Epithelial cell of proximal tubule (primary cell): ENCODE data around the gene ANKEF1. TPM values are rescaled to one million over a fixed set of nuclear protein-coding genes. Genes with fewer than 3 reads are reported as not detected.

Experiments used
- DNase-seq: peaks from one replicate; pipeline ENCODE4 v3.0.0-alpha.2; 2011; ENCODE audit warnings: low read depth
- H3K4me3 ChIP-seq: 2 replicates; pipeline ENCODE4 v1.5.1; 2011; ENCODE audit warnings: low read depth, mild to moderate bottlenecking, low read length
- CTCF ChIP-seq: conservative IDR thresholded peaks from 2 replicates; pipeline ENCODE4 v1.5.1; 2012; ENCODE audit warnings: low read depth, mild to moderate bottlenecking, low read length
- total RNA-seq: library from RNA; depleted of rRNA; stranded (reverse); fragments of >200 nt; gene quantifications from 2 replicates; pipeline ENCODE4 v1.2.3, GENCODE V29; 2015

The ANKEF1 gene
- total RNA-seq, 1 donor from 2014 or later = 3.6 TPM

GRCh38 chr20:10075606-10076005, 40.8 kb downstream of the ANKEF1 start:
- DNase-seq = no peak
- no peak overlapping the region for H3K4me3 ChIP-seq
- no peak for TF ChIP-seq CTCF

GRCh38 chr20:10076126-10077080, 41.6 kb downstream of the ANKEF1 start:
- DNase-seq = no peak
- no peak overlapping the region for H3K4me3 ChIP-seq
- TF ChIP-seq CTCF = no peak

GRCh38 chr20:10077081-10077471, 42.3 kb downstream of the ANKEF1 start:
- TF ChIP-seq CTCF = peak; percentile 54
- no peak for DNase-seq

GRCh38 chr20:10077886-10078285, 43.1 kb downstream of the ANKEF1 start:
- DNase-seq = no peak
- TF ChIP-seq CTCF = no peak
- no peak overlapping the region for H3K4me3 ChIP-seq

More at GRCh38 chr20:10077081-10077471, 42.3 kb downstream of the ANKEF1 start:
- no peak overlapping the region for H3K4me3 ChIP-seq

- DNase-seq = no peak
- H3K4me3 ChIP-seq = no peak overlapping the region
- no peak for TF ChIP-seq CTCF
Observed at GRCh38 chr20:10078403-10078802, 43.6 kb downstream of the ANKEF1 start.

GRCh38 chr20:10079964-10080363, 45.2 kb downstream of the ANKEF1 start:
- peak; percentile 27 for DNase-seq
- H3K4me3 ChIP-seq = no peak overlapping the region
- TF ChIP-seq CTCF = no peak
